NCI-H1417 treated with DMSO at 0.1 percent for 48 hours (cell line): ENCODE results near the gene TRAPPC12.
A peak's percentile ranks its signal among the peaks of the same experiment; 100 is the strongest.
"Not testable (repeated sequence)": the region's sequence is repeated elsewhere in the genome, so short reads cannot be mapped to it uniquely, and the experiment has no call there.

Experiments
- DNase-seq: peaks from one replicate; lab custom pipeline; 2025; lab: John Stamatoyannopoulos, UW

Gene TRAPPC12

DNA sequence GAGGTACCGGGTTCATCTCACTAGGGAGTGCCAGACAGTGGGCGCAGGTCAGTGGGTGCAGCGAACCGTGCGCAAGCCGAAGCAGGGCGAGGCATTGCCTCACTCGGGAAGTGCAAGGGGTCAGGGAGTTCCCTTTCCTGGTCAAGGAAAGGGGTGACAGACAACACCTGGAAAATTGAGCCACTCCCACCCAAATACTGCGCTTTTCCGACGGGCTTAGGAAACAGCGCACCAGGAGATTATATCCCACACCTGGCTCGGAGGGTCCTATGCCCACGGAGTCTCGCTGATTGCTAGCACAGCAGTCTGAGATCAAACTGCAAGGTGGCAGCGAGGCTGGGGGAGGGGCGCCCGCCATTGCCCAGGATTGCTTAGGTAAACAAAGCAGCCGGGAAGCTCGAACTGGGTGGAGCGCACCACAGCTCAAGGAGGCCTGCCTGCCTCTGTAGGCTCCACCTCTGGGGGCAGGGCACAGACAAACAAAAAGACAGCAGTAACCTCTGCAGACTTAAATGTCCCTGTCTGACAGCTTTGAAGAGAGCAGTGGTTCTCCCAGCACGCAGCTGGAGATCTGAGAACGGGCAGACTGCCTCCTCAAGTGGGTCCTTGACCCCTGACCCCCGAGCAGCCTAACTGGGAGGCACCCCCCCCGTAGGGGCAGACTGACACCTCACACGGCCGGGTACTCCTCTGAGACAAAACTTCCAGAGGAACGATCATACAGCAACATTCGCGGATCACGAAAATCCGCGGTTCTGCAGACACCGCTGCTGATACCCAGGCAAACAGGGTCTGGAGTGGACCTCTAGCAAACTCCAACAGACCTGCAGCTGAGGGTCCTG is 9.9 kb upstream of the TRAPPC12 start:
- not testable (repeated sequence) for DNase-seq

DNA sequence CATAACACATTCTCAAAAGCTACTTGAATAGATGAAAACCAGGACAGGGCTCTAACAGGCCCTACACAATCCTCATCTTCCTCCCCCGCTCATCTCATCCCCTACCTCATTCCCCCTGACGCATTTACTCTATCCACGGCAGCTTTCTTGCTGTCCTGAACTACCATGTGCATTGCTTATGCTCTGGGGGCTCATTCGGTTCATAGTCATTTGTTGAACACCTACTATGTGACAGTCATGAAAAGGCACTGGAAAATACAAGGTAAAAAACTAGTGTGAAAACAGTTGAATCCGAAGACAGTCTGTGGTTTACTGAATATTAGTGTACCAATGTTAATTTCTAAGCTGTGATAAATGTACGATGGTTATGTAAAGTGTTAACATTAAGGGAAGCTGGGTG is 2.7 kb upstream of the TRAPPC12 start:
- DNase-seq = no peak

DNA sequence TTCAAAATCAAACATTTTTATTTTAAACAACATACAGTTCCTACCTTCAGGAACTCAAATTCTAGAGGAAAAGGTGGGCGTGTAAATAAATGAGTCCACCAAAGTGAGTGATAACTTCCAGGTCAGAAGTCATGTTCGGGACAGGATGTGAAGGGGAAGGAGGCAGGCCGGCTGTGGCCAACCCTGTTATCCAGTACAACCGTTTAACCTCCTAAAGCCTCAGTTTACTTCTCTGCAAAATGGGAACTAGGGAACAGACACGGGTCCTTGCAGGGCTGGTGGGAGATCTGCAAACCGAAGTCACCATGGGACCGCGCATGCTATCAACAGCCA is 2.2 kb upstream of the TRAPPC12 start:
- DNase-seq = no peak

DNA sequence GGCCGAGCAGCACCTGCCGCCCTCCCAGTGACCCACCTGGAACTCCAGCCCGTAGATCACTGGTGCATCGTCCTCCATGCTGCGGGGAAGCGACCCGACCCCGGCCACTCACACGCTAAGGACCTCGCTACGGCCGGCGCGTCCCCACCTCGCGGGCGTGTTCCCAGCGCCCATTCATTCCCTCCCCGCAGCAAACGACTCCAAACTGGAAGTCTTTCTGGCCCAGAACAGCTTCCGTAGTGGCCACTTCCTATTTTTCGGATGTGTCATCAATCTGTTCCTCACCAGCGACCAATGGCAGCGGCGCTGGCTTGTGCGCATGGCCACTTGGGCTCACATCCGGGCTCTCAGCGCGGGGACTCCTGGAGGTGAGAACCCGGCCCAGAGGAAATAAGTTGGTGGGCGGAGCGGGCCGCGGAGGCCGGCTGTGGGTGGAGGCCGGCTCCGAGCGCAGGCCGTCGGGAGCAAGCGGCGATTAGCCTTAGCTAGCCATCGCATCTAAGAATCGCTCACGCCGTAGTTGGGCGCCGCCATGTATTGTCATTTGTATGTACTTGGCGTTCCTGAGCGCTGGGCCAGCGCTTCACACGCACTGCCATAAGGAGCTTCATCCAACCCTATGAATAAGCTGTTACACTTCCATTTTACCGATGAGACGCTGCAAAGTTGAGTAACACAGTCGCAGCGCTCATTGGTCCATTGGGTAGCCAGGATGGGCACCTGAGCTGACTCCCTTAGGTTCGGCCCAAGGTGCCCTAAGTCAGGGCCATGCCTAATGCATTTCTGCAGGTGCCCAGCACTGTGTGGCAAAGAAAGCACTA is 1.7 kb upstream of the TRAPPC12 start, which contains the start of gene EIPR1:
Gene EIPR1 (minus strand): TSS at position 207 of the 821 bp plus-strand sequence. CDS start 129 bp downstream, at position 78.
- peak; percentile 97 for DNase-seq

DNA sequence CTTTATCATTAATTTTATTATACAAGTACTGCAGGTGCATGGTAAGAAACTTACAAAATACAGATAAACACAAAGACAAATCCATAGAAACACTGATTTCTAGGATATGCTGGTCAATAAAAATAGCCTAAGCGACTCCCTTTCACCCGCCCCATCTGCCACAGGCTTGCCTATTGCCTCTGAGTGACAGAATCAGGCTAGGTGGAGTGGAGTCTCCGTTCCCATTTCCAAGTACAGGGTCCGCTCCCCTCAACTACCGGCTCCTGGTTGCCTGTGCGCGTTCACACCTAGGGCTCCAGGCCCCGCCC is 201 bp upstream of the TRAPPC12 start:
- peak; percentile 75 for DNase-seq

DNA sequence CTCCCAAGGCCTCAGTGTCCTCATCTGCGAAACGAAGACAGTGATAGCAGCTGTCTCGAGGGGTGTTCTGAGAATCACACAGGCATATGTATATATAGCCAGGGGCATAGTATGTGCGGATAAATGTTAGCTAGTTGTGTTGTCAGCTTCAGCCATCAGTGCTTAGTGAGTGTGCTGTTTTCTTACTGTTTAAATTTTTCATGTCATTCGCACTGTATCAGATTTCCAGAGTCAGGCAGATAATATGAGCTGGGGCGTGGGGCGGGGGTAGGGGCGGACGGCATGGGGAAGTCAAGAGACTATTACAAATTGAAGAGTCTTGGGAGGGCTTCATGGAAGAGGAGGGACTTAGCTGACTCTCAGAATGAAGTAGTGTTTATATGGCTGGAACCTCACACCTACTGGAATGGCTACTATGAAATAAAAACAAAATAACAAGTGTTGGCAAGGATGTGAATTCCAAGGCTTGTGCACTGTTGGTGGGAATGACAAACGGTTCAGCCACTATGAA is 7.0 kb downstream of the TRAPPC12 start:
- no peak for DNase-seq

DNA sequence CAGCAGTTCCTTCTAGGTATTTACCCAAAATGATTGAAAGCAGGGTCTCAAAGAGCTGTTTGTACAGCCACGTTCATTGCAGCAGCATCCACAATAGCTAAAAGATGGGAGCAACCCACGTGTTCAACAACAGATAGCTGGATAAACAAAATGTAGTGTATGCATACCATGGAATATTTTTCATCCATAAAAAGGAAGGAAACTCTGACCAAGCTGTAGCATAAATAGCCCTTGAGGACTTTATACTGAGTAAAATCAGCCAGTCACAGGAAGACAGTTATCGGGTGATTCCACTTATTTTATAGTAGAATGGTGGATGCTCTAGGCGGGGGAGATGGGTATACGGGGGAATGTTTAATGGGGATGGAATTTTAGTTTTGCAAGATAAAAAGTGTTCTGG is 7.5 kb downstream of the TRAPPC12 start:
- DNase-seq = no peak

DNA sequence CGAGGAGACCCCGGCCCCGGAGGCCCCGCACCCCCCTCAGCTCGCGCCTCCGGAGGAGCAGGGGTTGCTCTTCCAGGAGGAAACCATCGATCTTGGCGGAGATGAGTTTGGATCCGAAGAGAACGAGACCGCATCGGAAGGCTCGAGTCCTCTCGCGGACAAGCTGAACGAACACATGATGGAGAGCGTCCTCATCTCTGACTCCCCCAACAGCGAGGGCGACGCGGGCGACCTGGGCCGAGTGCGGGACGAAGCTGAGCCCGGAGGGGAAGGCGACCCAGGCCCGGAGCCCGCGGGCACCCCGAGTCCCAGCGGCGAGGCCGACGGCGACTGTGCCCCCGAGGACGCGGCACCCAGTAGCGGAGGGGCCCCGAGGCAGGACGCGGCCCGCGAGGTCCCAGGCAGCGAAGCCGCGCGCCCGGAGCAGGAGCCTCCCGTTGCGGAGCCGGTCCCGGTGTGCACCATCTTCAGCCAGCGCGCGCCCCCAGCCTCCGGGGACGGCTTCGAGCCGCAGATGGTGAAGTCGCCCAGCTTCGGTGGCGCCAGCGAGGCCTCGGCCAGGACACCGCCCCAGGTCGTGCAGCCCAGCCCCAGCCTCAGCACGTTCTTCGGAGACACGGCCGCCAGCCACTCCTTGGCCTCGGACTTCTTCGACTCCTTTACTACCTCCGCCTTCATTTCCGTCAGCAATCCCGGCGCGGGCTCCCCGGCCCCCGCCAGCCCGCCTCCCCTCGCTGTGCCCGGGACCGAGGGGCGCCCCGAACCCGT is 8.3 kb downstream of the TRAPPC12 start:
- no peak for DNase-seq

DNA sequence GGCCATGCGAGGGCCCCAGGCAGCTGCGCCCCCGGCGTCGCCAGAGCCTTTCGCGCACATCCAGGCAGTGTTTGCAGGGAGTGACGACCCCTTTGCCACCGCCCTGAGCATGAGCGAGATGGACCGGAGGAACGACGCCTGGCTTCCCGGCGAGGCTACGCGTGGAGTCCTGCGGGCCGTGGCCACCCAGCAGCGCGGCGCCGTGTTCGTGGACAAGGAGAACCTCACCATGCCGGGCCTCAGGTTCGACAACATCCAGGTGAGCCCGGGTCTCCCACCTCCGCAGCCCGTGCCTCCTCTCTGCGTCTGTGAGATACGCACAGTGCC is 8.9 kb downstream of the TRAPPC12 start:
- DNase-seq = no peak

DNA sequence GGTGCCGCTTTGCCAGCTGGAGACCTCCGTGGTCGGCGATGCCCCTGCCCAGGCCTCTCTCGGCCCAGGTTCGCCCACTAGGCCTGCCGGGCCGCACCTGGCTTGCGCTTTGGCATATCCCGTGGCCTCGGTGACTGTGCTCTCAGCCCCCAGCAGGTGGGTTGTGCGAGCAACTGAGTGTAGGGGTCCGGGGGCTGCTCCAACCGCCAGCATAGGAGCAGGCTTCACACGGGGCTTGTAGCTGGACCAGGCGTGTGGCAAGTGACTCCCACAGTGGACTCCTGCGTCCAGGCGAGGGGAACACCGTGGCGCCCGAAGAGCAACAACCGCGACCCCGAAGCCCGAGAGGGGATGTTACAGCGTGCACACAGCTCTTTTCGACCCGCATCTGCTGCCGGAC is 9.7 kb downstream of the TRAPPC12 start:
- DNase-seq = no peak

DNA sequence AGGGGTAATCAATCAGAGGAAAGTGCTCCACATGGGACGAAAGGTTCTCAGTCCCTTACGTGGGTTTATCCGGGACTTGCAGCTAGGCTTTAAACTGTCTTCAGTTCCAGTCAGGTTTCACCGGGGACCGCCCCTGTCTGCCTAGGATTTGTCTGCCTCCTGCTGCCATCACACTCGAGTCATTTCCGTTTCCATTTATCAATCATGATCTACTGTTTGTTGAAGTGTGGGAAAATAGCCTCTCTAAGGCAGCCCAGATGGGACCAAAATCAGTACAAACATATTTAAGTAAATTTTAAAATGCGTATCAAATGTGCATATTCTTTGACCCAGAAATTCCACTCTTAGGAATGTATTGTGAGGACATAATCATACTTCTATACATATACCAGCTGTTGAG is 10.5 kb downstream of the TRAPPC12 start:
- DNase-seq = no peak

DNA sequence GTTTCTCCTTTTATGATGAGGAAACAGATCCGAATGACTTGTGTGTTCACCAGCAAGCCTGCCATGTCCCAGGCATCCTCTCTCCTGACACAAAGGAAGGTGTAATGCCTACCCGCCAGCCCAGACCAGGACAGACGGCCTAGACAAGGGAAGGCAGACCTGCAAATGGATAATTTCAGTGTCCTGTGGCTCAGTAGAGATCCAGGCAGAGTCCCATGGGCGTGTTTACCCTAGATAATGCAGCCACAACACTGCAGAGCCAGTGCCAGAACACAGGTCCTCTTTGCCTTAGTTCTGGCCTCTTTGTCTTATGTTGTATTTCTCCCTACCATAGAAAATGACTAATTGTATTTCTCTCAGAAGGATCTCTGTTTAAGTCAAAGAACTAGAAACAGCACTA is 12.7 kb downstream of the TRAPPC12 start:
- no peak for DNase-seq

DNA sequence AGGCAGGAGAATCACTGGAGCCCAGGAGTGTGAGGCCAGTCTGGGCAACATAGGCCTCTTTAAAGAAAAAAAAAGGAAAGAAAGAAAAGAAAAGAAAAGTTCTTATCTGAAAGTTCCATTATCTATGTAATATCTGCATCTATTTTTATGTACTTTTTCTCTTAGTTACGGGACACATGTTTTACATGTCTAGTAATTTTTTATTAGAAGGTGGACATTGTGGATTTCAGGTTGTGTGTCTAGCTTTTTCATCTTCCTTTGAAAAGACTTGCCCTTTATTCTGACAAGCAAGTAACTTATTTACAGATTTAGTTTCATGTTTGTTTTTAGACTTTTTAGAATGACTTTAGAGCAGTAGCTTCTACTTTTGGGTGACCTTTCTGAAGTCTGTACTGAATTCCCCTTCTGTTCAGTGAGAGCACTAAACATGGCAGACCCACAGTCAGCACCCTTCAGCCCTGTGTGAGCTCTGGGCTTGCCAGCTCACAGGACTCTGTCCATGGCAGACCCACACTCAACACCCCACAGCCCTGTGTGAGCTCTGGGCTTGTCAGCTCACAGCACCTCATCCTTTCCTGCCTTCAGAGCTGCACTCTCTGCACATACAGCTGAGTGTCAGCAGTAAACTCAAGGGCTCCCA is 17.5 kb downstream of the TRAPPC12 start:
- no peak for DNase-seq

DNA sequence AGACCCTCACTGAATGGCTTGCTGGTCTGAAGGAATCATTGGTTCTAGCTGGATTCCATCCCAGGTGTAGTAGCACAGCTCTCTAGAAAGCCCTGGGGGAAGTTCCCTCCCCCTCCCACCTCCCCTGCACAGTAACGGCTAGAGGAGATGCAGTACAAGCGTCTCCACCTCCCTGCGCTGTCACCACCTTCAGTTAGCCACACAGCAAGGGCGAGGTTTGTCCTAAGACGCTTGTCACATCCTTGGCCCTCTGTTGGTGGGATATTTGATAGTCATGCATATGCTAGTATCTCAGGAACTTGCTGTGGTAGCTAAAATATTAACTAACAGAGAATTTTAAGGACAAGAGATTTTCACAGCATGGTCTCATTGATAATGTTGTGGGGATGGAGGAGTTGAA is 19.4 kb downstream of the TRAPPC12 start:
- DNase-seq = no peak

DNA sequence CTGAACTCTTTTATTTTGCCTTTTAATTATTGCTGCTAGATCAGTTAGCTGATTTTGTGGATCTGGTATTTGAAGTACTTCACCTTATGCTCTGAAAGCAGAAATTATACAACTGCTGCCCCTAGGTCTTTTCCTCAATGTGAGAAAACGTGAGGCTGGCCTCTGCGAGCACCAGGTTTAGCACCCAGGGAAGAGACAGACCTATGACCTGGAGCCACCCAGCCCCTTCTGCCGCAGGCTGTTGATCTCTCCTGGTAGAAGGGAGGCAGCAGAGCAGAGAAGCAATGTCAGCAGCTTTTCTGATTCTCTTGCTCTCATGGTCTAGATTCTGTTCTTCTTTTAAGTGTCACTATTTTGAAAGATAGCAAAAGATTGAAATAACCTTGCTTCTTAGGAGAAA is 19.9 kb downstream of the TRAPPC12 start:
- DNase-seq = no peak

DNA sequence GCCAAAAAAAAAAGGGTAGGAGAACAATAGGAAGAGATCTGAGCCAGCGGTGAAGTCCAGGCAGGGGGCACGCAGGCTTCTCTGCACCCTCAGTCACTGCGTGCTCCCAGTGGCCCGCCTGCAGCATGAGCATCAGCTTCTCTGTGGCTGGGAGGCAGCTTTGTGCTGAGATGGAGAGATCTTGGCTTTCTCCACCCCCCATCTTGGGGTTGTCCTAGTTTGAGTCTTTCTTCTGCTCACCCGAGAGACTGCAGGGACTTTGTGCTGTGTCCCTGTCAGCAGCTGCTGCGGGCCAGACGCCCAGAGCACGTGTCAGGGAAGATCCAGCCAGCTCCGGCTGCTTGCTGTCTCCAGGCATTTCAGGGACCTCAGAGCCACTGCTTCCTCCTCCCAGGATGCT is 20.3 kb downstream of the TRAPPC12 start:
- no peak for DNase-seq

DNA sequence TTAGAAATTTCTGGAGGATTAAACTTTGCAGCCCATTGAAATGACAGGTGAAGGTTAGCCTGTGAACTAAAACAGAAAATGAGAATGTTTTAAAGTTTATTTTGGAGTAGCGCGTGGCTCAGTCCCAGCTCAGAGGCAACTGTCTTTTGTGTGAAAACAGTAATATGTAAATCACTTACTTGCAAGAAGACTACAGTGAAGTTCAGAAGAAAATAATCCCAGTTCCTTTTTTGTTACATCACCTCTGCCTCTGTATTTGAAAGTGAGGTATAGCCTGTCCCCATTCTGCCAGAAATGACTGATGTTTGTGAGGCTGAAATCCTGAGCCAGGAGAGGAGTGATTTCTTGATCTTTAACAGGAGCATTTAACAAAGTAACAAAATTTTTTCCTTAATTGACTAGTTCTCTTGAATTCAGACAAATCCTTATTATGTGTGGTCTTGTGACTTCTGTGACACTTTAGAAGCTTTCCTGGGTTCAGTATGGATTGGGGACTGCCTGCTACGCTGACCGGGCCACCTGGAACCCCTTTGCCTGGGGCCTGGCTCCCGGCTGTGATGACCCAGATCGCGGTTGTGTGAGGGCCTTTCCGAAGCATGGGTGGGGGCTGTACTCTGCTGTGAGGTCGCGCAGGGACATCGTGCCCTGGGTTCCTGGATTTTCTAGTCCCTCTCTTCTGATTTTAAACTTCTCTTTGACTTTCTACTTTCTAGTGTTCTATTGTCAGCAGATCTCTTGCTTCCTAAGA is 24.3 kb downstream of the TRAPPC12 start:
- DNase-seq = no peak

DNA sequence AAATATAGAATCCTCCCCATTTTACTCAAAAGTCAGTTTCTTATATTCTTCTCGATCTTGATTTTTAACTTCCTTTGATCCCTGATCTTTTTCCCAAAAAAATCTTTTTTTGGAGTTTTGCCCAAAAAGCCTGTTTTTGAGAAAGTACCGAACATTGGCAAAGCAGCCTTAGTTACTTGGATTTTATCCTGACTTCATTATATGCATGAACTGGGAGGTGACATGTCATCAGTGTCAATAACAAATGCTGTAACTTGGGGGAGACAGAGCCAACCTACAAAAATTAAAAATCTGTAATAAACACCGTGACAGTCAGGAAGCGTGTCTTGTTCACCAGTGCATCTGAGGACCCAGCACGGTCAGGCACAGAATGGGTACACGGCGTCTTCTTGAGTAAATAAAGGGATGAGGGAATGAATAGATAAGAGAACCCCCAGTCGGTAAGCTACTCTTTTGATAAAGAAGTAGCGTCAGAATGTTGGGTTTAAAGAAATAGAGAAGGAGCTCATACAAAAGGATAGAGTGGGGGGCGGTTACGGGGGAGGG is 24.9 kb downstream of the TRAPPC12 start:
- DNase-seq = no peak

DNA sequence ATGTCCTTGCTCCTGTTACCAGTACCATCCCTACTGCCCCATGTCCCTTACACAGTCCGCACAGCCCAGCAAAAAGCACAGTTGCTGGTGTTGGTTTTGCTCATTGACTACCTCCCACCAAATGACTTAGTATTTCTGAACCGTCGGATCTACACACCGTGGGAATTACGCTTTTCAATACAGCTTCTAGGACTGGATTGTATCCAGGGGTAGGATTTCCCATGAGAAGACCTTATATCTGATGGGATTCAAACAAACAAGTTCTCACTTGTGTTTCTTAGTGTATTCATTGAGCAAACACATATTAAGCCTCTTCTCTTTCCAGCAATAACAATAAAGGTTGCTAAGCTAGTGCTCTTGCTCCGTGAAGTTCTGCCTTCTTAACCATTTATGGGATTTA is 25.8 kb downstream of the TRAPPC12 start:
- no peak for DNase-seq

DNA sequence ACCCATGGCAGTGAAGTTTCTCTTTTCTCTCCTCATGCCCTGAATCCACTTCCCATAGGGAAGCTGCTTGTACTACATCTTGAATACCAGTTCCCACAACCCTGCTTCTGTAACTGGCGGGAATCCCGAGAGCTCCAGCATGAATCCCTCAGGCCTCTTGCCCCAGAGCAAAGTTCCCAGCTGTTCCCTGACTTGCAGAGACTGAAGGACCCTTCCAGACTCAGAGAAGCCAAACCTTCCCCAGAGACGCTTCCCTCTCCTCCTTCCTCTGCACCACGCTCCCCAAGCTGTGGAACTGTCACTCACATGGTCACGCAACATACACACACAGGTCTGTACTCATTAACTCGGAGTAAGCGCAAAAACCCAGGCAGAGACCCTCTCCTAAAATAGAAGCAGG is 26.4 kb downstream of the TRAPPC12 start:
- no peak for DNase-seq

DNA sequence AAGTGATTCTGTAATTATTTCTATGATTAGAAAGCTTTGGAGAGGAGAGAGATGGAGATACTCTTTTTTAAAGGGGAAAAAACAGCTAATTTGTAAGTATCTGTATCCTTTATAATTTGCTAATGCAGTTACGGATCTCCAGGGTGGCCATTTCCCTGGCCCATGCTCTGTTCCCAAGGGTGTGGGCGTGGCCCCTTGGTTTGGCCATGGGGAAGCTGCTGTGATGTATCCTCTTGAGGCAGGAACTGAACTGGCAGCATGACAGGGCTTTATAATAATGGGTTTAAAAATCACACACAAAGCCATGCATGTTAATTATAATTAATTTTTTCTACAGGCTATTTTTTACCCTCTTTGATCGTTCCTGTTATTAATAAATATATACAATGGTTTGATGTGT is 27.0 kb downstream of the TRAPPC12 start:
- DNase-seq = no peak
